Measurements from ENCODE around the gene STON1. TPM values are rescaled to one million over a fixed set of nuclear protein-coding genes. Genes with fewer than 3 reads are reported as not detected.

Gene STON1
- total and polyA plus RNA-seq, 2 of the 8 experiments (the other 6 are each of a cell fraction or from before 2014, with no cell fraction given) = 5.0 to 10.1 TPM

- TF ChIP-seq, protein P1, sequence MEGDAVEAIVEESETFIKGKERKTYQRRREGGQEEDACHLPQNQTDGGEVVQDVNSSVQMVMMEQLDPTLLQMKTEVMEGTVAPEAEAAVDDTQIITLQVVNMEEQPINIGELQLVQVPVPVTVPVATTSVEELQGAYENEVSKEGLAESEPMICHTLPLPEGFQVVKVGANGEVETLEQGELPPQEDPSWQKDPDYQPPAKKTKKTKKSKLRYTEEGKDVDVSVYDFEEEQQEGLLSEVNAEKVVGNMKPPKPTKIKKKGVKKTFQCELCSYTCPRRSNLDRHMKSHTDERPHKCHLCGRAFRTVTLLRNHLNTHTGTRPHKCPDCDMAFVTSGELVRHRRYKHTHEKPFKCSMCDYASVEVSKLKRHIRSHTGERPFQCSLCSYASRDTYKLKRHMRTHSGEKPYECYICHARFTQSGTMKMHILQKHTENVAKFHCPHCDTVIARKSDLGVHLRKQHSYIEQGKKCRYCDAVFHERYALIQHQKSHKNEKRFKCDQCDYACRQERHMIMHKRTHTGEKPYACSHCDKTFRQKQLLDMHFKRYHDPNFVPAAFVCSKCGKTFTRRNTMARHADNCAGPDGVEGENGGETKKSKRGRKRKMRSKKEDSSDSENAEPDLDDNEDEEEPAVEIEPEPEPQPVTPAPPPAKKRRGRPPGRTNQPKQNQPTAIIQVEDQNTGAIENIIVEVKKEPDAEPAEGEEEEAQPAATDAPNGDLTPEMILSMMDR (IDR thresholded peaks at IDR 0.05; ENCODE audit: control extremely low read depth in 1 of 3, insufficient read depth in 1 of 3, low read depth in 1 of 3, low read length in 3 of 3) = no peak
- no peak for TF ChIP-seq KDM5A (IDR thresholded peaks at IDR 0.05; ENCODE audit: low read length)
- no peak for TF ChIP-seq CBX5 (IDR thresholded peaks at IDR 0.05; ENCODE audit: low read depth, low read length)
- TF ChIP-seq BRCA1 (IDR thresholded peaks at IDR 0.05; ENCODE audit: low read depth, low read length) = no peak
- TF ChIP-seq SIRT6 (IDR thresholded peaks at IDR 0.05; ENCODE audit: low read length) = no peak
- no peak for TF ChIP-seq TEAD4 (IDR thresholded peaks at IDR 0.05; ENCODE audit: low read depth, low read length)
- TF ChIP-seq POLR2AphosphoS5 (IDR thresholded peaks at IDR 0.05; ENCODE audit: low read depth, low read length) = no peak
- TF ChIP-seq BCL11A (IDR thresholded peaks at IDR 0.05; ENCODE audit: low read depth in 2 of 2, low read length in 2 of 2) = no peak
- no peak for TF ChIP-seq SUZ12 (IDR thresholded peaks at IDR 0.05; ENCODE audit: low read length)
- TF ChIP-seq MAX (IDR thresholded peaks at IDR 0.05) = no peak
These were observed 44.7 kb downstream of the STON1 start (continued) for GRCh38 chr2:48574353-48575287.
